ENCODE measurements around the gene RNLS.

- TF ChIP-seq, protein P1, sequence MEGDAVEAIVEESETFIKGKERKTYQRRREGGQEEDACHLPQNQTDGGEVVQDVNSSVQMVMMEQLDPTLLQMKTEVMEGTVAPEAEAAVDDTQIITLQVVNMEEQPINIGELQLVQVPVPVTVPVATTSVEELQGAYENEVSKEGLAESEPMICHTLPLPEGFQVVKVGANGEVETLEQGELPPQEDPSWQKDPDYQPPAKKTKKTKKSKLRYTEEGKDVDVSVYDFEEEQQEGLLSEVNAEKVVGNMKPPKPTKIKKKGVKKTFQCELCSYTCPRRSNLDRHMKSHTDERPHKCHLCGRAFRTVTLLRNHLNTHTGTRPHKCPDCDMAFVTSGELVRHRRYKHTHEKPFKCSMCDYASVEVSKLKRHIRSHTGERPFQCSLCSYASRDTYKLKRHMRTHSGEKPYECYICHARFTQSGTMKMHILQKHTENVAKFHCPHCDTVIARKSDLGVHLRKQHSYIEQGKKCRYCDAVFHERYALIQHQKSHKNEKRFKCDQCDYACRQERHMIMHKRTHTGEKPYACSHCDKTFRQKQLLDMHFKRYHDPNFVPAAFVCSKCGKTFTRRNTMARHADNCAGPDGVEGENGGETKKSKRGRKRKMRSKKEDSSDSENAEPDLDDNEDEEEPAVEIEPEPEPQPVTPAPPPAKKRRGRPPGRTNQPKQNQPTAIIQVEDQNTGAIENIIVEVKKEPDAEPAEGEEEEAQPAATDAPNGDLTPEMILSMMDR (IDR thresholded peaks at IDR 0.05) = no peak
- TF ChIP-seq POLR2AphosphoS5 (IDR thresholded peaks at IDR 0.05; ENCODE audit: low read depth, low read length) = no peak
- TF ChIP-seq, protein P2, sequence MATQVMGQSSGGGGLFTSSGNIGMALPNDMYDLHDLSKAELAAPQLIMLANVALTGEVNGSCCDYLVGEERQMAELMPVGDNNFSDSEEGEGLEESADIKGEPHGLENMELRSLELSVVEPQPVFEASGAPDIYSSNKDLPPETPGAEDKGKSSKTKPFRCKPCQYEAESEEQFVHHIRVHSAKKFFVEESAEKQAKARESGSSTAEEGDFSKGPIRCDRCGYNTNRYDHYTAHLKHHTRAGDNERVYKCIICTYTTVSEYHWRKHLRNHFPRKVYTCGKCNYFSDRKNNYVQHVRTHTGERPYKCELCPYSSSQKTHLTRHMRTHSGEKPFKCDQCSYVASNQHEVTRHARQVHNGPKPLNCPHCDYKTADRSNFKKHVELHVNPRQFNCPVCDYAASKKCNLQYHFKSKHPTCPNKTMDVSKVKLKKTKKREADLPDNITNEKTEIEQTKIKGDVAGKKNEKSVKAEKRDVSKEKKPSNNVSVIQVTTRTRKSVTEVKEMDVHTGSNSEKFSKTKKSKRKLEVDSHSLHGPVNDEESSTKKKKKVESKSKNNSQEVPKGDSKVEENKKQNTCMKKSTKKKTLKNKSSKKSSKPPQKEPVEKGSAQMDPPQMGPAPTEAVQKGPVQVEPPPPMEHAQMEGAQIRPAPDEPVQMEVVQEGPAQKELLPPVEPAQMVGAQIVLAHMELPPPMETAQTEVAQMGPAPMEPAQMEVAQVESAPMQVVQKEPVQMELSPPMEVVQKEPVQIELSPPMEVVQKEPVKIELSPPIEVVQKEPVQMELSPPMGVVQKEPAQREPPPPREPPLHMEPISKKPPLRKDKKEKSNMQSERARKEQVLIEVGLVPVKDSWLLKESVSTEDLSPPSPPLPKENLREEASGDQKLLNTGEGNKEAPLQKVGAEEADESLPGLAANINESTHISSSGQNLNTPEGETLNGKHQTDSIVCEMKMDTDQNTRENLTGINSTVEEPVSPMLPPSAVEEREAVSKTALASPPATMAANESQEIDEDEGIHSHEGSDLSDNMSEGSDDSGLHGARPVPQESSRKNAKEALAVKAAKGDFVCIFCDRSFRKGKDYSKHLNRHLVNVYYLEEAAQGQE (IDR thresholded peaks at IDR 0.05; ENCODE audit: insufficient read depth in 1 of 2, low read depth in 2 of 2, low read length in 1 of 2) = no peak
- TF ChIP-seq SIN3A (IDR thresholded peaks at IDR 0.05; ENCODE audit: borderline replicate concordance, insufficient read depth, low read depth, low read length) = no peak
Observed at GRCh38 chr10:88521791-88522190, 61.3 kb downstream of the RNLS start.

Measured in Panc1 (cell line).